Neural progenitor cell (in vitro differentiated cells): ENCODE data around the gene ADSS1. TPM values are rescaled to one million over a fixed set of nuclear protein-coding genes. Genes with fewer than 3 reads are reported as not detected.

Experiments used
- DNase-seq: peaks from one replicate; pipeline ENCODE4 v3.0.0-alpha.2; 2016; ENCODE audit warnings: low spot score
- H2AFZ ChIP-seq: fragments of 200-600 bp; sonication (generic); replicated peaks from 2 replicates; pipeline ENCODE4 v1.6.1; 2016; ENCODE audit warnings: antibody characterized with exemption
- H3F3A ChIP-seq: fragments of 200-600 bp; sonication (generic); 2 replicates; pipeline ENCODE4 v1.6.1; 2016; ENCODE audit warnings: antibody characterized with exemption, low read depth
- H3K27ac ChIP-seq: fragments of 200-600 bp; sonication (generic); 2 replicates; pipeline ENCODE4 v1.5.1; 2016; ENCODE audit warnings: mild to moderate bottlenecking
- H3K27me3 ChIP-seq: fragments of 200-600 bp; sonication (generic); 2 replicates; pipeline ENCODE4 v1.6.1; 2016; ENCODE audit warnings: mild to moderate bottlenecking, moderate library complexity
- H3K36me3 ChIP-seq: fragments of 200-600 bp; sonication (generic); 2 replicates; pipeline ENCODE4 v1.5.1; 2016
- H3K4me1 ChIP-seq: fragments of 200-600 bp; sonication (generic); 2 replicates; pipeline ENCODE4 v1.6.1; 2016; ENCODE audit warnings: mixed run types
- H3K4me2 ChIP-seq: fragments of 200-600 bp; sonication (generic); 2 replicates; pipeline ENCODE4 v1.6.1; 2016
- H3K4me3 ChIP-seq: fragments of 200-600 bp; sonication (generic); 2 replicates; pipeline ENCODE4 v1.5.1; 2016
- H3K79me2 ChIP-seq: fragments of 200-600 bp; sonication (generic); 2 replicates; pipeline ENCODE4 v1.6.1; 2016; ENCODE audit warnings: low read depth
- H3K9ac ChIP-seq: fragments of 200-600 bp; sonication (generic); 2 replicates; pipeline ENCODE4 v1.6.1; 2016
- H3K9me3 ChIP-seq: fragments of 200-600 bp; sonication (generic); 2 replicates; pipeline ENCODE4 v1.5.1; 2016; ENCODE audit warnings: low read depth
- H4K20me1 ChIP-seq: fragments of 200-600 bp; sonication (generic); 2 replicates; pipeline ENCODE4 v1.6.1; 2016; ENCODE audit warnings: low read depth
- H3K27ac Mint-ChIP-seq: 3 replicates; pipeline ENCODE4 v1.8.0; 2021; ENCODE audit warnings: mixed read lengths
- H3K27me3 Mint-ChIP-seq: 2 replicates; pipeline ENCODE4 v1.8.0; 2022; ENCODE audit warnings: low read depth, mild to moderate bottlenecking, inconsistent platforms, moderate library complexity, mixed read lengths; ENCODE audit not compliant: insufficient read depth
- H3K36me3 Mint-ChIP-seq: 3 replicates; pipeline ENCODE4 v1.8.0; 2021; ENCODE audit warnings: mixed read lengths
- H3K4me1 Mint-ChIP-seq: 3 replicates; pipeline ENCODE4 v1.8.0; 2021; ENCODE audit warnings: mixed read lengths
- H3K4me3 Mint-ChIP-seq: 3 replicates; pipeline ENCODE4 v1.8.0; 2021; ENCODE audit warnings: mild to moderate bottlenecking, moderate library complexity, mixed read lengths
- H3K9me3 Mint-ChIP-seq: 3 replicates; pipeline ENCODE4 v1.8.0; 2020; ENCODE audit warnings: mixed read lengths
- EZH2 ChIP-seq: fragments of 200-600 bp; sonication (generic); IDR thresholded peaks from 2 replicates; pipeline ENCODE4 v1.6.1; 2017; ENCODE audit warnings: antibody characterized with exemption, mild to moderate bottlenecking, moderate library complexity
- EZH2phosphoT487 ChIP-seq: fragments of 200-600 bp; sonication (generic); IDR thresholded peaks from 2 replicates; pipeline ENCODE4 v1.6.1; 2017; ENCODE audit warnings: antibody characterized with exemption
- total RNA-seq: library from RNA; depleted of rRNA; stranded (reverse); fragments of >200 nt; gene quantifications from 2 replicates; pipeline ENCODE4 v1.2.3, GENCODE V29; 2015; ENCODE audit warnings: low replicate concordance
- TF ChIP-seq, protein P1 (sequence below): fragments of 200-600 bp; sonication (generic); IDR thresholded peaks from 2 replicates; pipeline ENCODE4 v1.5.1; 2017; ENCODE audit warnings: antibody characterized with exemption, mild to moderate bottlenecking

ADSS1 gene
- total RNA-seq, 1 donor from 2014 or later: 26.4 TPM

DNA sequence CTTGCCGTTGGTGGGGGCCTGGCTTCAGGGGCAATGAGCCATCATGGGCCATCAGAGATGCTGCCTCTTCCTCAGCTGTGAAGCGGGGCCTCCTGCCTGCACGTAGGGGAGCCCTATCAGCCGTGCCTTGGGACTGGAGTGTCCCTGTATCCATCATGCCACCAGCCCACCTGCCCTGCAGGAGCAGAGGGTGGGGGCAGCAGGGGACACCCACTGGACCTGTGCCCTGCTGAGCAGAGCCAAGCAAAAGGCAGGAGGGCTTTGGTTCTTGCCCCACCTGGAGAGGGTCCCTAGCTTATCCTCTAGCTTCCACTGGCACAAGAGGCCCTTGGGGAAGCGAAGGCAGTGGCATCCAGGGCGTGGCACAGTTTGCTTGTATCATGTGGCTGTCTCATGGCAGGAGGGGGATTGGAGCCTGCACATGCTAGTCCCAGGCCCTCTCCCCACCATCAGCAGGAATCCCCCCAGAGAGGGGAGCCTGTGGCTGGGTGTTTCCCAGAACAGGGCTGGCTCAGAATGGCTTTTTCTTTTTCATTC lies 10.1 kb downstream of the ADSS1 start:
- Mint-ChIP-seq H3K36me3 (no peaks in the 10 kb centered on the region), H3K4me1 (peaks cover 7% of the 10 kb centered on the region), H3K9me3 (peaks cover 1% of the 10 kb centered on the region), H3K27ac (no peak overlapping the region), H3K27me3 (no peaks in the 10 kb centered on the region), H3K4me3 (no peak overlapping the region)
- Histone ChIP-seq H3K27ac (no peak overlapping the region), H3K9me3 (no peaks in the 10 kb centered on the region), H3K27me3 (no peaks in the 10 kb centered on the region), H3F3A (no peaks in the 10 kb centered on the region), H4K20me1 (no peaks in the 10 kb centered on the region), H3K36me3 (no peaks in the 10 kb centered on the region), H3K4me3 (no peak overlapping the region), H3K79me2 (no peaks in the 10 kb centered on the region), H2AFZ (no peak overlapping the region), H3K4me1 (no peaks in the 10 kb centered on the region), H3K4me2 (no peak overlapping the region), H3K9ac (no peak overlapping the region)
- no peak for TF ChIP-seq EZH2
- no peak for TF ChIP-seq EZH2phosphoT487
- TF ChIP-seq, protein P1, sequence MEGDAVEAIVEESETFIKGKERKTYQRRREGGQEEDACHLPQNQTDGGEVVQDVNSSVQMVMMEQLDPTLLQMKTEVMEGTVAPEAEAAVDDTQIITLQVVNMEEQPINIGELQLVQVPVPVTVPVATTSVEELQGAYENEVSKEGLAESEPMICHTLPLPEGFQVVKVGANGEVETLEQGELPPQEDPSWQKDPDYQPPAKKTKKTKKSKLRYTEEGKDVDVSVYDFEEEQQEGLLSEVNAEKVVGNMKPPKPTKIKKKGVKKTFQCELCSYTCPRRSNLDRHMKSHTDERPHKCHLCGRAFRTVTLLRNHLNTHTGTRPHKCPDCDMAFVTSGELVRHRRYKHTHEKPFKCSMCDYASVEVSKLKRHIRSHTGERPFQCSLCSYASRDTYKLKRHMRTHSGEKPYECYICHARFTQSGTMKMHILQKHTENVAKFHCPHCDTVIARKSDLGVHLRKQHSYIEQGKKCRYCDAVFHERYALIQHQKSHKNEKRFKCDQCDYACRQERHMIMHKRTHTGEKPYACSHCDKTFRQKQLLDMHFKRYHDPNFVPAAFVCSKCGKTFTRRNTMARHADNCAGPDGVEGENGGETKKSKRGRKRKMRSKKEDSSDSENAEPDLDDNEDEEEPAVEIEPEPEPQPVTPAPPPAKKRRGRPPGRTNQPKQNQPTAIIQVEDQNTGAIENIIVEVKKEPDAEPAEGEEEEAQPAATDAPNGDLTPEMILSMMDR: no peak
- DNase-seq: no peak

DNA sequence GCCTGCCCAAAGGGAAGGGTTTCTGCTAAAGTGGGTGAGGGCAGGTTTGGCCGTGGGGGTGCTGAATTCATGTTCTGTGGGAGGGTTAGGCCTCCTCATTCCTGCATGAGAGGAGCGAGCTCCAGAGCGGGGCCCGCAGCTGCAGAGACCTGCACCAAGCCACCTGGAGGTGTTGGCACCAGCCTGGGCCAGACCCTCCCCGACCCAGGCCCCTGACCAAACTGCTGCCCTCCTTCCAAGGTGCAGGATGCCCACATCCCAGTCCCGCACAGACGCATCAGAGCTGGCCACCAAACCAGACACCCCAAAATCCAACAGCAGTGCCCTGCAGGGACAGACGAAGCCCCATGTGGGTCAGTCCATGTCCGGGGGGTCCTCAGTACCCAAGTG lies 10.6 kb downstream of the ADSS1 start:
- DNase-seq: no peak
- Histone ChIP-seq H3K9me3 (no peaks in the 10 kb centered on the region), H3K79me2 (no peaks in the 10 kb centered on the region), H3K27me3 (no peaks in the 10 kb centered on the region), H3K4me3 (no peak overlapping the region), H3K9ac (no peak overlapping the region), H3K4me2 (no peak overlapping the region), H3K4me1 (no peaks in the 10 kb centered on the region), H3K27ac (no peak overlapping the region), H4K20me1 (no peaks in the 10 kb centered on the region), H3K36me3 (no peaks in the 10 kb centered on the region), H2AFZ (no peak overlapping the region), H3F3A (no peaks in the 10 kb centered on the region)
- H3K9me3 Mint-ChIP-seq: no peaks in the 10 kb centered on the region
- no peak for TF ChIP-seq EZH2
- TF ChIP-seq, protein P1: no peak
- TF ChIP-seq EZH2phosphoT487: no peak
- no peak overlapping the region for H3K4me3 Mint-ChIP-seq
- no peaks in the 10 kb centered on the region for H3K36me3 Mint-ChIP-seq
- H3K4me1 Mint-ChIP-seq: peaks cover 6% of the 10 kb centered on the region
- H3K27me3 Mint-ChIP-seq: peaks cover 3% of the 10 kb centered on the region
- H3K27ac Mint-ChIP-seq: no peak overlapping the region

DNA sequence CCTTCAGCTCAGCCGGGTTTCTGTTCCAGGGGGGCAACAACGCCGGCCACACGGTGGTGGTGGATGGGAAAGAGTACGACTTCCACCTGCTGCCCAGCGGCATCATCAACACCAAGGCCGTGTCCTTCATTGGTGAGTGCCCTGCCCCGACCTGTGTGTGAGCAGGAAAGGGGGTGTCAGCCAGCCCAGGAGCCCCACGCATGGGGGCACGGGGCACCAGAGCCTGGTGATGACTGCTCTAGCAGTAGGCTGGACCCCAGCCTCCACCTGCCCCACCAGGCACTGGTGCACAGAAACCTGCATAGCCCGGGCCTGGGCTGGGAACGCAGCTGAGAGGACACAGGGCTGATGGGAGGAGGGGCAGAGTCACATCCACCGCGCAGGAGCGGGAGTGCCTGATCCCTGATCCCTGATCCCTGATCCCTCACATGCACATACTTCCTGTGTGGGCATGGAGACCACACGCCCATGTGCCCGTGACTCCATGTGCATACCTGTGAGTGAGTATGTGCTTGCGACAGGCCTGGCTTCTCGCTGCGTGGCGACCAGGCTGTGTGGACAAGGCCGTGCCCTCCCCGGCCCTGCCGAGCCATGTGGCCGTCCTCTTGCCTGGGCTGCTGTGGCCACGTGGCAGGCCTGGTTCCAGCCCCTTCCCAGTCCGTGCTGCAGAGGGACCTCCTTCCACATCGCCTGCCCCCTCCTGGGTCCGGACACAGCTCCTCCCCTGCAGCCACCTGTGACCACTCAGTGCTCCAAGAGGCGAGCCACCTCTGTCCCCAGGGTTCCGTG lies 11.2 kb downstream of the ADSS1 start:
- DNase-seq: no peak
- no peaks in the 10 kb centered on the region for H3K4me1 ChIP-seq
- Mint-ChIP-seq H3K27me3 (peaks cover 3% of the 10 kb centered on the region), H3K36me3 (peaks cover 2% of the 10 kb centered on the region), H3K9me3 (no peaks in the 10 kb centered on the region), H3K27ac (peak overlapping the region; percentile 46), H3K4me3 (no peak overlapping the region), H3K4me1 (peaks cover 6% of the 10 kb centered on the region)
- H4K20me1 ChIP-seq: no peaks in the 10 kb centered on the region
- no peaks in the 10 kb centered on the region for H3K79me2 ChIP-seq
- TF ChIP-seq, protein P1: no peak
- TF ChIP-seq EZH2: no peak
- H3K4me3 ChIP-seq: no peak overlapping the region
- no peaks in the 10 kb centered on the region for H3K27me3 ChIP-seq
- no peak overlapping the region for H3K4me2 ChIP-seq
- H3K9me3 ChIP-seq: no peaks in the 10 kb centered on the region
- no peak overlapping the region for H3K9ac ChIP-seq
- no peaks in the 10 kb centered on the region for H3F3A ChIP-seq
- no peak overlapping the region for H2AFZ ChIP-seq
- no peak overlapping the region for H3K27ac ChIP-seq
- no peaks in the 10 kb centered on the region for H3K36me3 ChIP-seq
